K562 (cell line): Measurements from ENCODE around the gene ZNF506. TPM values are rescaled to one million over a fixed set of nuclear protein-coding genes. Genes with fewer than 3 reads are reported as not detected.

Experiments
- BCL6 ChIP-seq: fragments of 250-450 bp; sonication (Bioruptor Pico); IDR thresholded peaks from 2 replicates; pipeline ENCODE4 v1.4.0; 2020
- CREB1 ChIP-seq, 2 experiments: sonication (generic) in 1 of 2; formaldehyde crosslinking in 1 of 2; IDR thresholded peaks; 2 replicates each; pipeline versions ENCODE4 v1.6.1 to v1.8.0; 2012 to 2022; ENCODE audit warnings: inconsistent platforms in 1 of 2, mild to moderate bottlenecking in 1 of 2, missing genetic modification reagents in 1 of 2, moderate library complexity in 1 of 2
- ESRRA ChIP-seq: fragments of 450-650 bp; IDR thresholded peaks from 2 replicates; pipeline ENCODE4 v1.6.1; 2014; ENCODE audit warnings: low read depth, mild to moderate bottlenecking, moderate library complexity, borderline replicate concordance
- NCOR1 ChIP-seq: fragments of 450-650 bp; IDR thresholded peaks from 2 replicates; pipeline ENCODE4 v1.6.1; 2016; ENCODE audit warnings: mild to moderate bottlenecking, moderate library complexity
- NFE2 ChIP-seq: IDR thresholded peaks from 2 replicates; pipeline ENCODE4 v1.6.1; 2014; ENCODE audit warnings: antibody characterized with exemption, low read depth
- NR2F6 ChIP-seq: fragments of 450-650 bp; formaldehyde crosslinking; IDR thresholded peaks from 2 replicates; pipeline ENCODE4 v1.4.0; 2020; ENCODE audit warnings: mild to moderate bottlenecking
- NRF1 ChIP-seq, 2 experiments: fragments of 450-650 bp; IDR thresholded peaks in 1 of 2; conservative IDR thresholded peaks in 1 of 2; 2 replicates each; pipeline ENCODE4 v1.6.1; 2014; ENCODE audit warnings: mild to moderate bottlenecking in 2 of 2
- POLR3G ChIP-seq: IDR thresholded peaks from 2 replicates; pipeline ENCODE4 v1.6.1; 2011; ENCODE audit not compliant: insufficient read length, insufficient replicate concordance; ENCODE audit errors: extremely low read depth
- PRDM10 ChIP-seq: fragments of 450-650 bp; IDR thresholded peaks from 2 replicates; pipeline ENCODE4 v1.6.1; 2018; ENCODE audit not compliant: partially characterized antibody
- SIN3A ChIP-seq, 2 experiments: fragments of 150-350 bp in 1 of 2; IDR thresholded peaks; 2 replicates each; pipeline ENCODE4 v1.6.1; 2011 to 2016; ENCODE audit warnings: borderline replicate concordance in 2 of 2, low read depth in 2 of 2, low read length in 2 of 2, mild to moderate bottlenecking in 2 of 2, moderate library complexity in 2 of 2; ENCODE audit not compliant: control insufficient read depth in 1 of 2
- SREBF1 ChIP-seq: fragments of 150-350 bp; IDR thresholded peaks from 2 replicates; pipeline ENCODE4 v1.6.1; 2014; ENCODE audit warnings: antibody characterized with exemption, low read depth, low read length, borderline replicate concordance
- SRSF1 ChIP-seq: fragments of 200-400 bp; formaldehyde crosslinking; IDR thresholded peaks from 2 replicates; pipeline ENCODE4 v1.6.1; 2017; ENCODE audit warnings: mild to moderate bottlenecking, low read depth, low read length, moderate library complexity
- TCF15 ChIP-seq: fragments of 250-450 bp; sonication (Bioruptor Pico); IDR thresholded peaks from 2 replicates; pipeline ENCODE4 v1.8.0; 2022; ENCODE audit warnings: moderate library complexity, mild to moderate bottlenecking, inconsistent platforms
- USF1 ChIP-seq: sonication (generic); formaldehyde crosslinking; IDR thresholded peaks from 2 replicates; pipeline ENCODE4 v1.9.0; 2022; ENCODE audit warnings: mild to moderate bottlenecking, missing genetic modification reagents
- ZNF184 ChIP-seq: sonication (generic); formaldehyde crosslinking; IDR thresholded peaks from 2 replicates; pipeline ENCODE4 v1.5.0; 2020; ENCODE audit warnings: missing genetic modification reagents
- ZNF57 ChIP-seq: fragments of 450-650 bp; formaldehyde crosslinking; IDR thresholded peaks from 2 replicates; pipeline ENCODE4 v1.4.0; 2020; ENCODE audit warnings: mild to moderate bottlenecking, moderate library complexity
- ZNF740 ChIP-seq, 3 experiments: fragments of 200-800 bp in 1 of 3; sonication (Bioruptor generic) in 1 of 3; sonication (generic) in 1 of 3; formaldehyde crosslinking in 1 of 3; IDR thresholded peaks; 2 replicates each; pipeline versions ENCODE4 v1.6.1 to v1.8.0; 2016 to 2022; ENCODE audit warnings: mild to moderate bottlenecking in 2 of 3, missing compliant biosample characterization in 2 of 3, missing genetic modification characterization in 2 of 3, missing genetic modification reagents in 1 of 3
- polyA plus RNA-seq, 8 experiments: library from polyadenylated mRNA; depleted of rRNA in 4 of 8; stranded (reverse) in 5 of 8; unstranded in 3 of 8; fragments of >200 nt; fragmentation: Nextera tagmentation in 2 of 8; fragmentation: Illumina TruSeq in 1 of 8; extraction: Ambion mirVana in 2 of 8; extraction: Trizol in 1 of 8; gene quantifications; 2 replicates each; pipeline versions ENCODE4 v1.2.1 to v1.2.3, GENCODE V29; 2011 to 2014; ENCODE audit warnings: inconsistent platforms in 1 of 8, missing spikeins in 1 of 8
- total RNA-seq, 7 experiments: library from RNA; depleted of rRNA in 6 of 7; stranded (reverse); fragments of >200 nt in 6 of 7; fragmentation: Illumina TruSeq in 2 of 7; extraction: Trizol in 2 of 7; gene quantifications; 2 replicates each; pipeline versions ENCODE4 v1.2.1 to v1.2.3, GENCODE V29; 2011 to 2021; ENCODE audit warnings: low replicate concordance in 1 of 7
- TF ChIP-seq, protein P1 (sequence below): fragments of 450-650 bp; IDR thresholded peaks from 2 replicates; pipeline ENCODE4 v1.6.1; 2016; ENCODE audit warnings: borderline replicate concordance

ZNF506 gene
- total and polyA plus RNA-seq, 9 of the 15 experiments (the other 6 are each of a cell fraction or from before 2014, with no cell fraction given), result 0.03 to 0.44 (median 0.14) TPM; not detected in 2

- TF ChIP-seq ZNF740 (CRISPR knock-in tag; IDR thresholded peaks at IDR 0.05) (no peak; the same call in 1 of the 2 replicates), ZNF740 (tag; IDR thresholded peaks at IDR 0.05) (no peak), CREB1 (IDR thresholded peaks at IDR 0.05) (peak; percentile 84), CREB1 (CRISPR knock-in tag; IDR thresholded peaks at IDR 0.05) (peak; percentile 81), POLR3G (no peak), PRDM10 (peak; percentile 78), ESRRA (peak; percentile 31; the same call in 1 of the 2 replicates), SREBF1 (peak; percentile 55; the same call in 1 of the 2 replicates), SIN3A (IDR thresholded peaks at IDR 0.05; ENCODE audit: borderline replicate concordance in 2 of 2, control insufficient read depth in 1 of 2, low read depth in 2 of 2, low read length in 2 of 2) (peak; percentile 26 to 49; a peak in 1 of 4 replicates), ZNF184 (CRISPR knock-in tag) (no peak), SRSF1 (no peak), NR2F6 (CRISPR knock-in tag) (no peak), NRF1 (conservative IDR thresholded peaks at IDR 0.05 in 1 of 2, IDR thresholded peaks at IDR 0.05 in 1 of 2) (peak; percentile 92 to 94), BCL6 (CRISPR knock-in tag) (peak; percentile 56; the same call in 1 of the 2 replicates), USF1 (peak; percentile 39; the same call in 1 of the 2 replicates), ZNF57 (CRISPR knock-in tag) (no peak), TCF15 (no peak), NCOR1 (no peak), NFE2 (no peak)
- TF ChIP-seq, protein P1, sequence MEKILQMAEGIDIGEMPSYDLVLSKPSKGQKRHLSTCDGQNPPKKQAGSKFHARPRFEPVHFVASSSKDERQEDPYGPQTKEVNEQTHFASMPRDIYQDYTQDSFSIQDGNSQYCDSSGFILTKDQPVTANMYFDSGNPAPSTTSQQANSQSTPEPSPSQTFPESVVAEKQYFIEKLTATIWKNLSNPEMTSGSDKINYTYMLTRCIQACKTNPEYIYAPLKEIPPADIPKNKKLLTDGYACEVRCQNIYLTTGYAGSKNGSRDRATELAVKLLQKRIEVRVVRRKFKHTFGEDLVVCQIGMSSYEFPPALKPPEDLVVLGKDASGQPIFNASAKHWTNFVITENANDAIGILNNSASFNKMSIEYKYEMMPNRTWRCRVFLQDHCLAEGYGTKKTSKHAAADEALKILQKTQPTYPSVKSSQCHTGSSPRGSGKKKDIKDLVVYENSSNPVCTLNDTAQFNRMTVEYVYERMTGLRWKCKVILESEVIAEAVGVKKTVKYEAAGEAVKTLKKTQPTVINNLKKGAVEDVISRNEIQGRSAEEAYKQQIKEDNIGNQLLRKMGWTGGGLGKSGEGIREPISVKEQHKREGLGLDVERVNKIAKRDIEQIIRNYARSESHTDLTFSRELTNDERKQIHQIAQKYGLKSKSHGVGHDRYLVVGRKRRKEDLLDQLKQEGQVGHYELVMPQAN, result no peak; the same call in 1 of the 2 replicates
Measured at GRCh38 chr19:19776206-19777008, 45.1 kb downstream of the ZNF506 start (continued).
